Left lung (tissue), 8 donors: Measurements from ENCODE around the gene SAP30. TPM values are rescaled to one million over a fixed set of nuclear protein-coding genes. Genes with fewer than 3 reads are reported as not detected.

Experiments
- polyA plus RNA-seq, 6 donors: library from polyadenylated mRNA; unstranded; fragments of 120-200 nt; gene quantifications; one replicate each; pipeline ENCODE4 v1.2.1, GENCODE V29; 2013; ENCODE audit not compliant: insufficient read length in 6 of 6
- total RNA-seq, 2 donors: library from RNA; stranded (reverse); fragmentation: NEBNext Ultra II Directional; extraction: Animal tissue kit (Norgen Biotek cat#: 25700); gene quantifications; one replicate each; pipeline ENCODE4 v1.2.1, GENCODE V29; 2021
- donor health status: DM: no; HTN: yes; CAD: no.
- donor health status: DM: no; HTN: no; CAD: no.

Gene SAP30
- total and polyA plus RNA-seq, 8 donors: 10.2 to 22.3 (median 18.0) TPM

Other genes with a start within 250 kb of the SAP30 start
- gene GALNT7, start 202.1 kb upstream of the SAP30 start, total RNA-seq: 10 to 100 TPM; 25.2 to 27.5 TPM
- 10 to 100 TPM; 30.5 to 51.1 (median 38.1) TPM for gene GALNT7, start 202.1 kb upstream of the SAP30 start, polyA plus RNA-seq
- 10 to 100 TPM; 47.7 TPM for gene HMGB2, start 36.6 kb upstream of the SAP30 start, total RNA-seq
- 100 to 1,000 TPM; 243 to 571 (median 362) TPM for gene HMGB2, start 36.6 kb upstream of the SAP30 start, polyA plus RNA-seq
- under 1 TPM; 0.79 to 0.85 TPM for gene SCRG1, start 28.2 kb downstream of the SAP30 start, total RNA-seq
- gene SCRG1, start 28.2 kb downstream of the SAP30 start, polyA plus RNA-seq: under 1 TPM; 0.36 to 0.76 (median 0.52) TPM
- not detected for gene HAND2, start 159.3 kb downstream of the SAP30 start, total RNA-seq
- under 1 TPM in 5 of 6 donors, not detected in 1; 0.20 to 0.41 (median 0.20) TPM for gene HAND2, start 159.3 kb downstream of the SAP30 start, polyA plus RNA-seq